Esophagus muscularis mucosa (tissue), 4 donors: Measurements from ENCODE around the gene PSMC2. TPM values are rescaled to one million over a fixed set of nuclear protein-coding genes. Genes with fewer than 3 reads are reported as not detected.
A peak's percentile ranks its signal among the peaks of the same experiment; 100 is the strongest.

ENCODE experiments used
- DNase-seq: peaks from one replicate; pipeline ENCODE4 v3.0.0-alpha.2; 2017; ENCODE audit errors: extremely low spot score
- H3K27ac ChIP-seq, 4 donors: fragments of 200-600 bp; sonication (generic); replicated peaks in 1 of 4; 1 replicate in 3 of 4; 2 replicates in 1 of 4; pipeline ENCODE4 v1.5.1; 2016 to 2019; ENCODE audit warnings: mild to moderate bottlenecking in 1 of 4
- H3K27me3 ChIP-seq, 4 donors: fragments of 200-600 bp; sonication (generic); one replicate each; pipeline versions ENCODE4 v1.5.1 to v1.6.0; 2016 to 2019
- H3K36me3 ChIP-seq, 4 donors: fragments of 200-600 bp; sonication (generic); one replicate each; pipeline ENCODE4 v1.5.1; 2016 to 2019
- H3K4me1 ChIP-seq, 4 donors: fragments of 200-600 bp; sonication (generic); one replicate each; pipeline ENCODE4 v1.5.1; 2016 to 2019
- H3K4me3 ChIP-seq, 4 donors: fragments of 200-600 bp; sonication (generic); 1 replicate in 2 of 4; 2 replicates in 2 of 4; pipeline ENCODE4 v1.5.1; 2016 to 2019; ENCODE audit warnings: mild to moderate bottlenecking in 4 of 4, moderate library complexity in 1 of 4
- H3K9me3 ChIP-seq, 4 donors: fragments of 200-600 bp; sonication (generic); 1 replicate in 3 of 4; 2 replicates in 1 of 4; pipeline ENCODE4 v1.5.1; 2016 to 2019
- CTCF ChIP-seq, 3 experiments: fragments of 200-600 bp in 2 of 3; fragments of 450-650 bp in 1 of 3; sonication (generic) in 2 of 3; IDR thresholded peaks; one replicate each; pipeline ENCODE4 v1.5.1; 2017 to 2019; ENCODE audit warnings: antibody characterized with exemption in 3 of 3, mild to moderate bottlenecking in 2 of 3, moderate library complexity in 1 of 3
- EP300 ChIP-seq: sonication (generic); formaldehyde crosslinking; IDR thresholded peaks from one replicate; pipeline ENCODE4 v1.6.1; 2017; ENCODE audit warnings: antibody characterized with exemption
- POLR2A ChIP-seq: fragments of 450-650 bp; IDR thresholded peaks from one replicate; pipeline ENCODE4 v1.6.1; 2017; ENCODE audit warnings: antibody characterized with exemption, moderate library complexity, mild to moderate bottlenecking, low read depth
- POLR2AphosphoS5 ChIP-seq, 2 donors: sonication (generic); formaldehyde crosslinking; IDR thresholded peaks; one replicate each; pipeline ENCODE4 v1.6.1; 2017; ENCODE audit warnings: antibody characterized with exemption in 2 of 2
- WGBS: methylation state at CpG from one replicate; pipeline ENCODE4 v1.1.5; 2018; 5-methylcytosine and 5-hydroxymethylcytosine counted together
- intact Hi-C: fragments of 100-400 bp; cut with DNase I; formaldehyde crosslinking; loops from one replicate; pipeline ENCODE4 v1.15.1; 2023
- total RNA-seq, 4 donors: library from RNA; depleted of rRNA; stranded (reverse); fragments of >200 nt; gene quantifications; one replicate each; pipeline versions ENCODE4 v1.1.0 to v1.2.1, GENCODE V29; 2016

PSMC2 gene
- total RNA-seq: 100 to 1,000 TPM; 108 to 129 (median 116) TPM

DNA sequence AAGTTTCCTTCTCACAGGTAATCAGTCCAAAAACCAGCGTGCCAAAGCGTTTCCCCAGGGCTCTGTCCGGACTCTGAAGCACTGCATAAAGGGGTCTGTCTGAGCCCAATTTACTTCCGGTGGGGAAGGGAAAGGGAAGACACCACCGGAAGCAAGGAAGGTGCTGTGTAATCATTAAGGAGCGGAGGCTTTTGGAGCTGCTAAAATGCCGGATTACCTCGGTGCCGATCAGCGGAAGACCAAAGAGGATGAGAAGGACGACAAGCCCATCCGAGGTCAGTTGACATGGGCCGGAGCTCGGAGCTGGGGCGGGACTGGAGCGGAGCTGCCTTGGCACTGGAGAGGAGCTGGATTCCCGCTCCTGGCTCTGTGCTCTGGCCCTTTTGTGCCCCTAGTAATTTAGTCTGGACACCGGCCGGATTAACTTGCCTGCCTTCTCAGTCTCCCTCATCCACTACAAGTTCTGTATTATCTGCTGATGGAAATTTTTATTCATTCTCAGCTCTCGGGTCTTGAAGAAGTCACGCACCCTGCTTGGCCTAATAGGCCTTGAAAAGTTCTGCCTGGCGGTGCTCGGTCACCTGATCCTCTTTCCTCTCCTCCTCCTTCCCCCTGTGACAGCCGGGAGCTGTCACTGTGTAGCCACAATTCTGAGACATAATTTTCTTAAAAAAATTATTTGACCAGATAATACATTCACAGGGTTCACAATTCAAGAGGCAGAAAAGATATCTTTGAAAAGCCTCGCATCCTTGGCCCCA is at the start of gene PSMC2:
Gene PSMC2 (plus strand): TSS at position 137 of the 761 bp plus-strand sequence. CDS start 69 bp downstream, at position 206.
- H3K27me3 ChIP-seq: no peaks in the 10 kb centered on the region
- under 1% methylated on average over 24 of the region's 25 CpGs for WGBS
- TF ChIP-seq POLR2AphosphoS5 (IDR thresholded peaks at IDR 0.05) (peak; percentile 68 to 74), EP300 (no peak), CTCF (IDR thresholded peaks at IDR 0.05) (no peak), POLR2A (peak; percentile 18)
- no peaks in the 10 kb centered on the region for H3K9me3 ChIP-seq
- no peak for DNase-seq
- peaks cover 59 to 82% (median 68%) of the 10 kb centered on the region in 4 donors for H3K4me1 ChIP-seq
- peak within 1 kb of the TSS; percentile 66 to 85 (median 76) for H3K4me3 ChIP-seq
- intact Hi-C loops: loop anchor here (10.0 kb wide), 1 partner anchor 203 kb away; the partner anchor contains the start of gene NAPEPLD
- peak within 1 kb of the TSS; percentile 83 to 91 (median 90) for H3K27ac ChIP-seq
- H3K36me3 ChIP-seq: peaks cover 0 to 13% (median 4%) of the 10 kb centered on the region in 4 donors

DNA sequence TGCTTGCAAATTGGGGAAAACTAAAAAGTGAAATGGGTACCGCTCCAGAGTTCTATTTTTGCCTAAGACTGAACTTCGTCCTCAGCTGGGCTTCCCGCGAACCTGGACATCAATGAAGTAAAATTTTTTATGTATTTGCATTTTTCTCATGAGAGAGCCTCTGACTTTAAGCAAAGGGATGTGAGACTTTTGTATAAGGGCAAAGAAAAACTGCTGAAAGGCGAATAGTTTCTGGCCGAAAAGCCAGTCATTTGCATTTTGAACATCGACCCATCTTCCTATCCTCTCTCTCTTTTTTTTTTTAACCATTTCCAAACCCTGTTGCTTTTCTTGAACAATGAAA is 49.6 kb upstream of the PSMC2 start:
- intact Hi-C loops: loop anchor here (5.0 kb wide), 1 partner anchor 44 kb away; the partner anchor contains the start of gene DNAJC2
- DNase-seq: no peak
- H3K36me3 ChIP-seq: peaks cover 22 to 40% (median 34%) of the 10 kb centered on the region in 4 donors
- no peaks in the 10 kb centered on the region for H3K9me3 ChIP-seq
- peak overlapping the region; percentile 63 to 94 (median 78) for H3K4me3 ChIP-seq
- no peak for TF ChIP-seq CTCF (IDR thresholded peaks at IDR 0.05)
- no peak for TF ChIP-seq EP300
- TF ChIP-seq POLR2AphosphoS5 (IDR thresholded peaks at IDR 0.05): no peak
- no peak for TF ChIP-seq POLR2A
- H3K27me3 ChIP-seq: no peaks in the 10 kb centered on the region
- WGBS: under 1% methylated on average over 7 of the region's 7 CpGs
- peak overlapping the region; percentile 78 to 86 (median 82) for H3K27ac ChIP-seq
- H3K4me1 ChIP-seq: peaks cover 15 to 31% (median 28%) of the 10 kb centered on the region in 4 donors

DNA sequence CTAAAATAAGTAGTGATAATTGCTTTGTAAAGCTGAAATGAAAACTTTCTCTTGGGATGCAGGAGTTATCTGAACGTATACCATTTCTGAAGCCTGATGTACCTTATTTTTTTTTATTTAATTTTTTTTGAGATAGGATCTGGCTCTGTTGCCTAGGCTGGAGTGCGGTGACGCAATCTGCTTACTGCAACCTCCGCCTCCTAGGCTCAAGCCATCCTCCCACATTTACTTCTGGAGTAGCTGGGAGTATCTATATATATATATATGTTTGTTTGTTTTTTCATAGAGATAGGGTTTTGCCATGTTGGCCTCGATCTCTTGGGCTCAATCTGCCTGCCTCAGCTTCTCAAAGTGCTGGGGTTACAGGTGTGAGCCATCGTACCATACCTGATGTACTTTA is 47.8 kb upstream of the PSMC2 start:
- Histone ChIP-seq H3K4me3 (no peak overlapping the region), H3K9me3 (no peaks in the 10 kb centered on the region), H3K27me3 (no peaks in the 10 kb centered on the region), H3K27ac (no peak overlapping the region), H3K4me1 (peaks cover 15 to 31% (median 28%) of the 10 kb centered on the region in 4 donors), H3K36me3 (peaks cover 24 to 58% (median 52%) of the 10 kb centered on the region in 4 donors)
- 87% methylated on average over 6 of the region's 6 CpGs for WGBS
- intact Hi-C loops: loop anchor here (5.0 kb wide), 1 partner anchor 43 kb away; the partner anchor contains the start of gene DNAJC2
- DNase-seq: no peak
- no peak for TF ChIP-seq EP300
- no peak for TF ChIP-seq POLR2A
- no peak for TF ChIP-seq POLR2AphosphoS5 (IDR thresholded peaks at IDR 0.05)

DNA sequence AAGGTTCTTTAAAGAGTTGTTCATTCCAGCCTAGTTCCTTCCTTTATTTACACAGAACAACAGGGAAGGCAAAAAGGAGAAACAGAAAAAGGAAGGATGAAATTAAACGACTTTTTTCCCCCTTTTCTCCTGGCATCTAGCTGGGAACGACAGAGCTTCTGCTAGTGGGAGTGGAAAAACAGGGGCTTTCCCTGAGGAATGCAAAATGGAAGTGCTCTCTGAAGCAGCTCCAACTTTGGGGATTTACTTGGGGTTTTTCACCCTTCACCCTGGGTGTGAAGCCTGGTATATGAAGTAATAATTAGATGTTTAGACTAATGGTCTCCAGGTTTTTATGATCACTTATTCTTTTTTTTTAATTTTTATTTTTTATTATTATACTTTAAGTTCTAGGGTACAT is 46.0 kb upstream of the PSMC2 start:
- H3K27me3 ChIP-seq: no peaks in the 10 kb centered on the region
- intact Hi-C loops: no loop called here
- no peak for DNase-seq
- H3K4me3 ChIP-seq: no peak overlapping the region
- WGBS: 54% methylated on average over 2 of the region's 2 CpGs
- no peaks in the 10 kb centered on the region for H3K9me3 ChIP-seq
- H3K36me3 ChIP-seq: peaks cover 32 to 76% (median 69%) of the 10 kb centered on the region in 4 donors
- peaks cover 15 to 30% (median 27%) of the 10 kb centered on the region in 4 donors for H3K4me1 ChIP-seq
- H3K27ac ChIP-seq: no peak overlapping the region
- TF ChIP-seq CTCF (IDR thresholded peaks at IDR 0.05): no peak
- TF ChIP-seq POLR2A: no peak
- no peak for TF ChIP-seq POLR2AphosphoS5 (IDR thresholded peaks at IDR 0.05)
- no peak for TF ChIP-seq EP300

DNA sequence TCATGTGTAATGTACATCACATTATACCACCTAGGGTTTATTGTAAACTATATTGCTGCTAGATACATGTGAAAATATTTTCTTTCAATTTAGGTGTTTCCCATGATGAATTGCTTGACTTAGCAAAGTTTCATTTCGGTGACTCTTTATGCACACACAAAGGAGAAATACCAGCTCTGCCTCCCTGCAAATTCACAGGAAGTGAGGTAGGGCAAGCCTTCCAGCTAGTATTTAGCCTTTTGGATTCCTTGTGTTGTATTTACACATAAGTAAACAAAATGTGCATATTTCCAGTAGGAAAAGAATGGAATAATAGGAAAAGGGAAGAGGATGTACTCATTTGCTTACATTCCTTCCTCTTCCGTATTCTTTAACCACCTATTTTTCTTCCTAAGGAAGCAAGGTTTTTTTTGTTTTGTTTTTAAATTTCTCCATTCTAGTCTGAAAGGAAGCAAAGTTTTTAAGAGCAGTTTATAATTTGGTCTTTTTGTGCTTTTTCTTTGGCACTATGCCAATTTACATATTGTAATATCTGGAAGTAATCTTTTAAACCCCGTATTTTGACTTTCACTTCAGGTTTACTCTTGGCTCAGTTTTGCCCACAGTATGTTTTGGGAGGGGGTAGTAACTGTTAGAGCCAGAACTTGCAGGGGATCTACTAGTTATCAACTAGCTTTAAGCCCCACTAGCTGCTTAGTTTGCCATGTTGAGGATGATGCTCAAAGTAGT is 39.8 kb upstream of the PSMC2 start:
- Histone ChIP-seq H3K27me3 (no peaks in the 10 kb centered on the region), H3K4me3 (no peak overlapping the region), H3K9me3 (no peaks in the 10 kb centered on the region), H3K27ac (no peak overlapping the region), H3K4me1 (peaks cover 0 to 6% (median 0%) of the 10 kb centered on the region in 4 donors), H3K36me3 (peaks cover 66 to 100% (median 98%) of the 10 kb centered on the region in 4 donors)
- intact Hi-C loops: no loop called here
- 68% methylated on average over 3 of the region's 3 CpGs for WGBS
- no peak for TF ChIP-seq POLR2A
- no peak for TF ChIP-seq CTCF (IDR thresholded peaks at IDR 0.05)
- no peak for TF ChIP-seq EP300
- TF ChIP-seq POLR2AphosphoS5 (IDR thresholded peaks at IDR 0.05): no peak
- DNase-seq: no peak
